ENCODE data around the gene ASCC1. TPM values are rescaled to one million over a fixed set of nuclear protein-coding genes. Genes with fewer than 3 reads are reported as not detected.

Gene ASCC1
- total and polyA plus RNA-seq, 2 experiments from 2014 or later = 13.7 to 37.2 TPM

- Mint-ChIP-seq H3K36me3 (ENCODE audit: low read depth) (peaks cover 3% of the 10 kb centered on the region; the same call in 1 of the 3 replicates), H3K9me3 (no peaks in the 10 kb centered on the region), H3K4me3 (no peak overlapping the region), H3K4me1 (no peaks in the 10 kb centered on the region), H3K27me3 (ENCODE audit: insufficient read depth, low read depth, poor library complexity) (no peaks in the 10 kb centered on the region), H3K27ac (no peak overlapping the region)
- Histone ChIP-seq H3K27me3 (ENCODE audit: insufficient read depth) (no peaks in the 10 kb centered on the region), H3K27ac (ENCODE audit: low read depth) (no peak overlapping the region), H4K20me1 (replicated peaks; ENCODE audit: insufficient read depth) (no peaks in the 10 kb centered on the region), H3K36me3 (ENCODE audit: insufficient read depth) (no peaks in the 10 kb centered on the region), H2AFZ (no peak overlapping the region), H3F3A (replicated peaks; ENCODE audit: low read depth) (no peaks in the 10 kb centered on the region), H3K4me2 (no peak overlapping the region), H3K79me2 (replicated peaks; ENCODE audit: insufficient read depth) (no peaks in the 10 kb centered on the region), H3K9me2 (ENCODE audit: insufficient read depth) (no peaks in the 10 kb centered on the region), H3K4me1 (ENCODE audit: insufficient read depth) (no peaks in the 10 kb centered on the region), H3K4me3 (no peak overlapping the region)
- TF ChIP-seq POLR2AphosphoS5 (IDR thresholded peaks at IDR 0.05; ENCODE audit: low read depth) (no peak), REST (IDR thresholded peaks at IDR 0.05; ENCODE audit: unreplicated experiment) (no peak), ZNF114 (CRISPR knock-in tag; IDR thresholded peaks at IDR 0.05) (no peak), ZNF331 (CRISPR knock-in tag; IDR thresholded peaks at IDR 0.05; ENCODE audit: low read depth) (no peak), ETS1 (IDR thresholded peaks at IDR 0.05) (no peak), EZH2 (IDR thresholded peaks at IDR 0.05; ENCODE audit: low read depth, unreplicated experiment) (no peak), ZNF462 (CRISPR knock-in tag; IDR thresholded peaks at IDR 0.05) (no peak), EZH2phosphoT487 (IDR thresholded peaks at IDR 0.05; ENCODE audit: unreplicated experiment) (no peak), JUNB (IDR thresholded peaks at IDR 0.05; ENCODE audit: unreplicated experiment) (no peak), STAT1 (IDR thresholded peaks at IDR 0.05; ENCODE audit: unreplicated experiment) (no peak), CTCF (conservative IDR thresholded peaks at IDR 0.05; ENCODE audit: low read depth in 2 of 2) (no peak)
- DNase-seq (ENCODE audit: low spot score) (no peak), ATAC-seq (no peak)
Measured at GRCh38 chr10:72109636-72110157, 106.4 kb downstream of the ASCC1 start.

Measured in GM23338 (cell line).